ENCODE measurements around the gene MEGF6.

Gene MEGF6

DNA sequence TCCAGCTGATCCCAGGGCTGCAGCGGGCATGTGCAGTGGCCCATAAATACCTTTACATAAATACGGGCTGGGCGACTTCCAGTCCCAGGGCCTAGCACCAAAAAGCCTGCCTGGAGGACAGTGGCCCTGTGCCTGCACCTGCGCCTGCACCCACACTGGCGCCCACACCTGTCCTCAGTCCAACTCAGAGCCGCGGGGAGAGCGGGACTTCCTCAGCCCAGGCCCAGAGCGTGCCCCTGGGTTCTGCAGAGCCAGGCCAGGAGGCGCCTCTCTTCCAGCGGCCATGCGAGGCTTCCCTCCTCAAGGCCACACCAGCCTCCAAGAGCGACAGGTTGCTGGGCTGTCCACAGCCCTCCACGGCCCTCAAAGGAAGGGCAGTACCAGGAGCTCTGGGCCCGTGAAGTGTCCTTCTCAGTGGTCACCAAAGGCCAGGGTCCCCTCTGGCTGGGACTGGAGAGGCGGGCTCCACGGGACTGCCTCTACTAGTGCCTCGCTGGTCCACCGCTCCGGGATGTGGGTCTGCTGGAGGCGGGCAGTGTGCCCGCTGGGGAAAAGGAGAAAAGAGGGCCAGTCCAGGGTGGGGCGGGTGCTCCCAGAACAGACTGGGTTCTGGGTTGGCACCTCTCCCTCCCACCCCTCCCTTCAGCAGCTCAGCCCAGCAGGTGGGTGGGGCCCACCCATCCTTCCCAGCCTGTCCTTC is 121.1 kb downstream of the MEGF6 start:
- DNase-seq (ENCODE audit: low spot score), result no peak

DNA sequence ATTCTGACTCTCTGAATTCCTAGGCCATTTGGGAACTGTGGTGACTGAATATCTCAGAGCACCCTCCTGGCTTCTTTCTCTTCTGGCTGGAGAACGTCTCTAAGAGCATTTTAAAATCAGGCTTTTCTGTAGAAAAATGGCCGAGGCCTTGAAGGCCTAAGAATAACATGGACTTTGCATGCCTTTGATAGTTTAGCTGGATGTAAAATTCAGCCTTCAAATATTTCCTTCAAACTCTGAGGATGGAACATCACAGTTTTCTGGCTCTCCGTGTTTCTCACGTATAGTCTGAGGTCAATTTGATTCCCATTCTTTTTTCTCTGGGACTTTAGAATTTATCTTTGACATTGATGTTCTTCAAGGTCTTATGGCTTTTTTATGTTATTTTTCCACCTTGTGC is 122.9 kb downstream of the MEGF6 start:
- DNase-seq (ENCODE audit: low spot score), result no peak

DNA sequence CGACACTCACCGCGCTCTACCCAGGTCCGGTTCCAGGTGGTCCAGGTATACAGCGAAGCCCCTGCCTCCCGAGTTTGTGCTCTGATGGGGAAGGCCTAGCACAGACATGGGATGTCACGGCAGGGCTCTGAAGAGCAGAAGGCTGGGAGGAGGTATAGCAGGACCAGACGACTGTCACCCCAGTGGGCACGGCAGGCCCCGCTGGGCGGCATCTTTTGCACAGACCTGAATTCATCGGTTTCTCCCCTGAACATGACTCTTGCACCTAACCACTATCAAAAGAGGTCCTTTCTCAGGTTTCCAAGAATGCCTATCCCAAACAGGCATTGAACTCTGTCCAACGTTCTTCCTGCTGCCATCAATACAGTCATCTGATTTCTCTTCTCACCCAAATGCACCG is 126.3 kb downstream of the MEGF6 start:
- no peak for DNase-seq (ENCODE audit: low spot score)

DNA sequence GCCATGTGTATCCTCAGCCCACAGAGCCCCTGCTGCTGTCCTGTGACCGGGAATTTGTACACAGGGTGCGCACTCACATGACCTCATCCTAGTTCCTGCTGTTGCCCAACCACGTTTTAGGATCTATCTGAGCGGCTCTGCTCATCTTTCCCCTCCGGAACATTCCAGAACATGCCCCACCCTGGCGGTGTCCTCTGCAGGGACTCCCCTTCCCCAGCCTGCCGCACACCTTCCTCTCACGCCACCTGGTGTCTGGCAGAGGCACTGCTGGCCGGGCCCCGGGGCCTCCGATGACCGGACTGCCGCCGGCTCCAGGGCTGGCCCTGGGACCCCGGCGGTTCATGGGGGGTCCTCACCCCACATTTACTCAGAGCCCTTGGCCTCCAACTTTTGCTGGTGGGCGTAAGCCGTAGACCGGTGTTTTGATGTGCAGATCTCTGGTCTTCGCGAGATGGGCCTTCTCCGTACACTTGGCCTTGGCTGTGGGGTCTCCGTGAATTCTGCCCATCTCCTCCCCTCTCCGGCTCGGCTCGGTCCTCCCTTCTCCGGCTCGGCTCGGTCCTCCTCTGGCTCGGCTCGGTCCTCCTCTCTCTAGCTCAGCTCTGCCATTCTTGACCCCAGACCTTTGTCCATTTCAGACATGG is 127.4 kb downstream of the MEGF6 start:
- DNase-seq (ENCODE audit: low spot score), result peak; percentile 12

DNA sequence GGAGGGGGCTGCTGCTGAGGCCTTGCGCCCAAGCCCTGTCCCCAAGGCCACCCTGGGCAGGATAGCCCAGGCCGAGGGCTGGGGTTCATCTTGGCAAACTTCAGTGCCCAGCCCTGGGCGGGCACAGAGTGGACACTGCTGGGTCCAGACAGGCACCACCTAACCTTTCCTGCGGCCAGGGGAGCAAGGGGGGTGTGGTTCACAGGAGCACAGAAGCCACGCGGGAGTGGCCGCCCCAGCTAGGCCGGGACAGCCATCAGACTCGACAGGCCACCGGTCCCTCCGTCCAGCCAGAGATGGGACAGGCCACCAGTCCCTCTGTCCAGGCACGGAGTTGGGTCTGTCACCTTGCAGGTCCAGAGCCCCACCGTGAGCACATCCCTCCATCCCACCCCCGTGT is 127.9 kb downstream of the MEGF6 start:
- DNase-seq (ENCODE audit: low spot score), result no peak

DNA sequence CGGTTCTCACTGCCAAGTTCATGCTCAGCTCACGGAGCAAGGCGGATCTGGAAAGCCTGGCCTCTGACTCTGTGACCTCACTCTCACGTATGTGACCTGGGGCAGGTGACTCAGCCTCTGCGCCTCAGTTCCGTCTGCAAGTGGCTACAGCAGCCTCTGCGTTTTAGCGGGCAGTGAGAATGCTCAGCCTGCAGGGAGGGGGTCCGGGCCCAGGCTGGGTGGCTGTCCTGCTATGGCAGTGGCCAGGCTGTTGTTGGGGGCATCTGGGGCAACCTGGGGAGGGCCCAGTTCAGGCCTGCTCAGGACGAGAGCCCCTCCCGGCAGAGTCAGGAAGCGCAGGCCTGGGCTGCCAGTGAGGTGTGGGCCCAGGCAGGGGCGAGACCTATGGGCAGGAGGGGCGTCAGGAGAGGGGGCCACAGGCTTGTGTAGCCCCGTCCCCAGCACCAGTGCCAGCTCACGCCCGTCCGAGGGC is 128.9 kb downstream of the MEGF6 start:
- DNase-seq (ENCODE audit: low spot score), result no peak

DNA sequence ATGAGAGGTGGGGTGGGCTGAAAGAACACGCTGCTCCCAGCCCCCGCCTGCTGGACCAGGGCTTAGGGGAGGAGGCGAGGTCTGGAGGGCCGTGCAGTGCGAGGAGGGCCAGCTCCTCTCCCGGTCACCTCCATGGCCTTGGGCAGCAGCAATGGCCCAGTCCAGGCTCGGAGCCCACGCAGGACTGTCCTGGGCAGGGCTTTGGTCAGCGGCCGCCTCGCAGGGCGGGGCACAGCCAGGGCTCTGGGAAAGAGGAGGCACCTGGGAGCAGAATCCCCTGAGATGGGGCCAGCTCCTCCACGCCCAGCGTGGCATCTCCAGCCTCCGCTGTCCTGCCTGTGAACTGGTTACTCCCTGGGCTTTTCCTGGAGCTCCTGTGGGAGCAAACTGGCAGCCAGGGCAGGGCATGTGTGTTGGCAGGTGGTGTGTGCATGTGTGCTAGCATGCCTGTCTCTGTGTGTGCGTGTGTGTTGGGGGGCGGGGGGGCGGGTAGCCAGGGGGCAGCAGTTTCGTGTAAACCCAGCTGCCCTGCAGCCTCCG is 129.4 kb downstream of the MEGF6 start:
- DNase-seq (ENCODE audit: low spot score), result no peak

DNA sequence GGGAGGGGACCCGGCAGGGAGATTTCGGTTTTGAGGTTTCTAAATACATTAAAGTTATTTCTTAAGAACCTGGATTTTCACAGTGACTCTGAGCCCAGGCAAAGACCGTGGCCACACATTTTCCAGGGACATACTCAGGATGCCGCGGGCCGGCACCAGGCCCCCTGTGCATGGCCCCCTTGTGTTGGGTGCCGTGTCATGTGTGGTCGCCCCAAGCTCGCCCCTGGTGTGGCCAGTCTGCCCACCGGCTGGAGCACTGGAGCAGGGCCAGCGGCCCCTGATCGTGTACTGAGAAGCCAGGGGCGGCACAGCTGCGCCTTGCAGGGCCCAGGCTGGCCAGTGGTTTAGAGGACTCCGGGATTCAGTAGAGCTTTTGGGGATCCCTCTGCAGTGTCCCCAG is 130.3 kb downstream of the MEGF6 start:
- DNase-seq (ENCODE audit: low spot score), result no peak

DNA sequence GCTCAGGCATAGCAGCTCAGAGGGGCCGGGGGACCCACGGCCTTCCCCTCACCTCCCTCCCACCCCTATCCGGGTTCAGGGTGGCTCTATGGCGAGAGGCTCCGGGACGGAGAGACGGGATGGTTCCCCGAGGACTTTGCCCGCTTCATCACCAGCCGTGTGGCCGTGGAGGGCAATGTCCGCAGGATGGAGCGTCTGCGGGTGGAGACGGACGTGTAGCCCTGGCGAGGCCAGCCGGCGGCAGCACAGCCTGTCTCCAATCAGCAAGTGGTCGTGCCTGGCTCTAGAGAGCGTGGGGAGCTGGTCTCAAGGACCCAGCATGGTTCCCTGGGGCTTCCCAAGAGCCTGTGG is 131.0 kb downstream of the MEGF6 start:
- DNase-seq (ENCODE audit: low spot score), result no peak

DNA sequence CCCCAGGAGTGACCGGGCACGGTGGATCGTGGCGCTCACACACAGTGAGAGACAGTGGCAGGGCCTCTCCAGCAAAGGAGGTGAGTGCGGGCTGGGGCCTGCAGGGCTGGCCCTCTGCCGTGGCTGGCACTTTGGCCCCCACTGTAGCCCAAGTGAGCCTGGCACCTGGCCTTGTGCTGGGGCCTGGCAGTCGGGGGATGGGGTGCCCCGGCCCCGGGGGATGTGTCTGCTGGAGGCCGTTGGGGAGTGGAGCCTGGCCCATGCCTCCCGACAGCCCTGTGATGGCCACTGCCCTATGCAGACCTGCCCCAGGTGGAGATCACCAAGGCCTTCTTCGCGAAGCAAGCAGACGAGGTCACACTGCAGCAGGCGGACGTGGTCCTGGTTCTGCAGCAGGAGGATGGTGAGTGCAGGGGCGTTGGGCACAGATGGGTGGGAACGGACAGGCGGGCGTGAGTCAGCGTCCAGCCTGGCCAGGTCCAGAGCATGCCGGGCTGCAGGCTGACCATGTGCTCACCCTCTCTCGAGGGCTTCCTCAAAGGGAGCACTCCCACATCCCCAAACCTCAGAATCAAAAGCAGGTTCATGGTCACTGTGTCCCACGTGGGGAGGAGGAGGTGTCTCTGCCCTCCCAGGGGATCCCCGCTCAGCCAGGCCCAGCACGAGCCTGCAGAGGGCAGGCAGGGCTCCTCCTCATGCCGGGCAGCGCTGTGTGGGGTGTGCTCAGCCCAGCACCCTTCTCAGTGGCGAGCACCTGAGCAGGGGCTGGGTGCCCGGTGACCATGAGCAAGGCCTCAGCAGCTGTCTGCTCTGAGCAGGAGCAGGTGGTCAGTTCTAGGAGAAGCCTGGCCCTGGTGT is 131.6 kb downstream of the MEGF6 start:
- no peak for DNase-seq (ENCODE audit: low spot score)

DNA sequence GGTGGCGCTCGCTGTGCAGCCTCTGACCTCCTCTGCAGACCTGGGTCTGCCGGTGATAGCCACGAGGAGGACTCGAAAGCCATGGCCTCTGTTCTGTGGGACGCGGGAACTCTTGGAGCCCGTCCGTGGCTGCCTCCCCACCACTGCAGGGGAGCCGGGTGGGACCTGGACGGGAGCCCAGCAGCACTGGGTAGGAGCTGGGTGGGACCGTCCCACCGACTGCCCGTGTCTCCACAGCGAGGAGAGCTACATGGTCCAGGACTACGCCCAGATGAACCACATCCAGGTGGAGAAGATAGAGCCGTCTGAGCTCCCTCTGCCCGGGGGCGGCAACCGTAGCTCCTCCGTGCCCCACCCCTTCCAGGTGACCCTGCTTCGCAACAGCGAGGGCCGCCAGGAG is 133.1 kb downstream of the MEGF6 start:
- no peak for DNase-seq (ENCODE audit: low spot score)

DNA sequence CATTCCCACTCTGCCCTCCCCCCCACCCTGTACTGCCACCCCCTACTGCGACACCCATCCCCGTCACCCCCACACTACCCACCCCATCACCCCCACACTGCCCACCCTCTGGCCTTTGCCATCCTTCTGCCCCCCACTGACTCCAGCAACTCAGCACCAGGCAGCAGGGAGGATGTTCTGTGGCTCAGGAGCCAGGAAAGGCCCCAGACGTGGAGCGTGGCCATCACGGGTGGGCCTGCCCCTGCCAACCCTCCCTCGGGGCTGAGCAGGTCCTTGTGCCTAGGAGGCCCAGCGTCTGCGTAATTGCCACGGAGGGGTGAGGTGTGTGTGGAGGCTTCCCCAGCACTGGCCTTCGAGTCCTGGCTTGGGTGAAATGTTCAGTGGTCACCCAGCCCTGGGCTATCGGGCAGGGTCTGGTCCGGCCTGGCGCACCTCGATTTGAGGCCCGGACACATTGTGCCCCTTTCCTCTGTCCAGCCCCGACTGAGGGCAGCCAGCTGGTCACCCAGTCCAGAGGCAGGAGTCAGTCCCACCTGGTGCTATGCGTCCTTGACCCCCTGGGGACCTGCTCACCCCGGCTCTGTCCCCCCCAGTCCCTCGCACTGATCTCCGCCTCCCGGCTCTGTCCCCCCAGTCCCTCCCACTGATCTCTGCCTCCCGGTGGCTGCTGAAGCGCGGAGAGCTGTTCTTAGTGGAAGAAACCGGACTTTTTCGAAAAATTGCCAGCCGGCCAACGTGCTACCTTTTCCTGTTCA is 133.9 kb downstream of the MEGF6 start:
- DNase-seq (ENCODE audit: low spot score), result no peak

DNA sequence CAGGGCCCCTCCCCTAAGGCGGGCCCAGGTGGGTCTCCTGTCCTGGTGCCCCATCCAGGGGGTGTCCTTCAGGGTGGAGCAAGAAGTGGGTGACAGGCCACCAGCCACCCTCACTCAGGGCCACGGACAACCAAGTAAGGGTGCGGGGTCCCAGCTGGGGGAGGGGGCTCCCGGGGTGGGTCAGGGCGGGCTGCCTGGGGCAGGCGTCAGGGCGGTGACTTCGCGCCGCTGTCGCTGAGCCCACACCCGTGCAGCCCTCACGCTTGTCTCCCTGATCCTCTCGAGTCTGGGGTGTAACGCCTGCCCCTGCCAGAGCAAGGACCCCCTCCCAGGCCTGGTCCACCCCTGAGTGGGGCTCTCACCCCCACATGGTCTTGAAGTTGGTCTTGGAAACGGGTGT is 134.6 kb downstream of the MEGF6 start:
- no peak for DNase-seq (ENCODE audit: low spot score)

DNA sequence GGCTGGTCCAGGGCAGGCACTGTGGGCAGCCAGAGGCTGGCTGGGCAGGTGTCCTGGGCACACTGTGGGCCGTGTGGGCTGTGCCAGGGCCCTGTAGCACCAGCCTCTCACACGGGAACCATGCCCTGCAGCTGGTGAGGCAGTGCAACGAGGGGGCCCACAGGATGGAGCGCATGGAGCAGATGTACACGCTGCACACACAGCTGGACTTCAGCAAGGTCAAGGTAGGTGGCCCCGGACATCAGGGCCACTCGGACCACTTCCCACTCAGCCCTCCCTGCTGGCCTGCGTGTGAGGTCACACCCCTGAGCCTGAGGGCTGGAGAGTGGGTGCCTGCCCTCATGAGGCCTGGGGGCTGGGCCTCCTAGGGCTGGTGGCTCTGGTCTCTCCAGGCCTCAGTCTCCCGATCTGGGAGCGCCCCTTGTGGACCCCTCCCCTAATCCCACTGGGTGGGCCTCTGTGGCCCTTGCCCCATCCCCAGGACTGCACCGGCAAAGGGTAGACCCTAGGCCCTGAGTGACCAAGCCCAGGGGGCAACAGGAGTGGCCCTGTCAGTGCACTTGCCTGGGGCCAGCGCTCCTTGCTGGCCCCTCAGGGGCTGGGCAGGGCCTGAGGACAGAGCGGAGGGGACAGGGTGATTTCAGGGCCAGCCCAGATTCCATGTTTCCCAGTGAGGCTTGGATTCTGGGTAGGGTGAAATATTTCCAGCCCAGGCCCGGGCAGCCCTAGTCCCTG is 135.3 kb downstream of the MEGF6 start:
- DNase-seq (ENCODE audit: low spot score), result no peak

DNA sequence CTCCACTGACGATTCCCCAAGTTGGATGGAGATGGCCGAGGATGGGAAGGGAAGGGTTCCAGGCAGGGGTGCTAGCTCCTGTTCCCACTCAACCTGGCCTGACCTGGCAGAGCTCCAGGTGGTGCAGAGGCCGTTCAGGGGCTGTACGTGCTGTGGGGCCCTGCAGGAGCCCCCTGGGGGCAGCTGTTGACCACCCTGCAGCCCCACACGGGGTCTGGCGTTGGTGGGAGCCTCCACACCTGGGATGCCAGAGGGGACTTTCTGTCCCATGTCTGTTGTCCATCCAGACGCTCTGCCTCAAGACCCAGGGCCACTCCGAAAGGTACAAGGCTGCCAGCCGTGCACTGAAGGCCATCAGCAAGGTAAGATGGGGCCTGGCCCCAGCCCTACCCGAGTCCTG is 136.9 kb downstream of the MEGF6 start:
- no peak for DNase-seq (ENCODE audit: low spot score)

DNA sequence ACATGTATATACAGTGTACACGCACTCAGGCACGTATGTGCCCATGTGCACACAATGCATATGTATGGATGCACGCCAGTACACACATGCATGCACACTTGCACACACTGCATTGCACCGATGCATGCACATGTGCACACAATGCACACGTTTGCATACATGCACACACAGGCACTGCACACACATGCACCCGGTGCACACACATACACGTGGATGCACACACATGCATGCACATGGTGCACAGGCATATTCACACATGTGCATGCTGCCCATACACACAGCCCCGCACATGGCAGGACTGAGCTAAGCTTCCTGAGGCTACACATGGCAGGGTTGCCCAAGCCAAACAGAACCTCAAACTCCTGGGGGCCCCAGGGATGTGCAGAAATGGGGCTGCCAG is 137.3 kb downstream of the MEGF6 start:
- DNase-seq (ENCODE audit: low spot score), result no peak

DNA sequence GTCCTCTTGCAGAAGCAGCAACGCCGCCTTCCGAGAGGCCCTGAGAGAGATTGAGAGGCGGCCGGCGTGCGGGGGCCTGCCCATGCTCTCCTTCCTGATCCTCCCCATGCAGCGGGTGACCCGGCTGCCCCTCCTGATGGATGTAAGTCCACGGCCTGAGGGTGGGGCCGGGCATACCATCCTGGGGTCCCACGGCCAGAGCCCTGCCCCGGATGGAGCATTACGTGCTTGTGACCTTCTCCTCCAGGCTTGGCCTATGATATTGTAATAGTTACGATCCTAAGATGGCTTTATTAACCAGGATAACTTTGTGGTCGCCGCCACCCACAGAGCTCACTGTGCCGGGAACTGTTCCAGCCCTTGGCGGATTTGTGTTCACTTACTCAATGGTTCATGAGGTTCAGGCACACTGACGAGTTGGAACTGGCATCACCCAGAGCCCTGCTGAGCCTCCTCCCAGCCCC is 137.9 kb downstream of the MEGF6 start:
- no peak for DNase-seq (ENCODE audit: low spot score)

DNA sequence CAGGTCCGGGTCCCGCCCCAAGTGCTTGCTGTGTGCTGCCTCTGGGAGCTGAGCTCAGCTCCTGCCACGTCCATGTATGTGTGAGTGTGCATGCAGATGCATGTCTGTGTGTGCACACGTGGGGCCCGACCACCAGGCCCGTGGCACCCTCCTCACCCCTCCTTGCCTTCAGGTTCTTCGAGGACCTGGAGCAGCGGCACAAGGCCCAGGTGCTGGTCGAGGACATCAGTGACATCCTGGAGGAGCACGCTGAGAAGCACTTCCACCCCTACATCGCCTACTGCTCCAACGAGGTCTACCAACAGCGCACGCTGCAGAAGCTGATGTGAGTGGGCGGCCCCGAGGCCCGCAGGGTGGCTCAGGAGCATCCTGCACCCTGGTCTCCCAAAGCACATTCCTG is 138.4 kb downstream of the MEGF6 start:
- DNase-seq (ENCODE audit: low spot score), result no peak

DNA sequence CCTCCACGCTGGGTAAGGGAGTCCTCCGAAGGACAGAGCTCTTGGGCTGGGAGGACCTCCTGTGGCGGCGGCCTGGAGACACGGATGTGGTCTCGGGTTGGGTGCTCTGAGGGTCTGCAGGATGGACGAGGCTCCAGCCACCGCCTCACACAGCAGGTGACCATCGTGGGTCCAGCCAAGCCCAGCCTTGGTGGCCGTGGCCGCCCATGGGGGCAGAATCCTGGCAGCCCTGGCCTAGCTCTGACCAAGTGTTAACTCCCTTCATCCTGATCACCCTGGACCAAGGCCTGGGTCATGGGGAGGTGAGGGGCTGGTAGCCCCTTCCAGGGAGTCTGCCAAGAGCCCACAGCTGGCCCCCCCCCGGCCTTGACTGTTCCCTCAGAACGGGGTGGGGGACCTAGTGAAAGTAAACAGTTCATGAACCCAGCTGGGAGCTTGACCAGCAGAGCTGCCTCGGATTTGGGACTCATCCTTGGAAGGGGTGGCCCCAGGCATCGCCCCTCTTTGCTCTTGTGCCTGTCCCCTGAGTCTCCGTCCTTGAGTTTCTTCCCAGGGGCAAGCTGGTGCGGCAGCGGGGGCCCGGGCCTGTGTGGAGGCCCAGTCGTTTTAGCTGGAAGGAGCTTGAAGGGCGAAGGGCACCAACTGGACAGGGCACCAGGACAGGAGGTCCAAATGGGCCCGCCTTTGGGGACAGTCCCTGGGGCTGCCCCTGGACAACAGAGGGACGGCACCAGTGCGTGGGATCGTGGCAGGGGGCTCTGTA is 139.0 kb downstream of the MEGF6 start:
- no peak for DNase-seq (ENCODE audit: low spot score)

Data from SK-N-DZ (cell line).